GM18517 (cell line): ENCODE results near the gene BLACAT1.

Experiments used
- ATAC-seq: cut with Tn5 transposase; IDR thresholded peaks from one replicate; pipeline ENCODE4 v1.9.1; 2021; ENCODE audit warnings: mild to moderate bottlenecking, moderate library complexity; ENCODE audit not compliant: unreplicated experiment

Gene BLACAT1

DNA sequence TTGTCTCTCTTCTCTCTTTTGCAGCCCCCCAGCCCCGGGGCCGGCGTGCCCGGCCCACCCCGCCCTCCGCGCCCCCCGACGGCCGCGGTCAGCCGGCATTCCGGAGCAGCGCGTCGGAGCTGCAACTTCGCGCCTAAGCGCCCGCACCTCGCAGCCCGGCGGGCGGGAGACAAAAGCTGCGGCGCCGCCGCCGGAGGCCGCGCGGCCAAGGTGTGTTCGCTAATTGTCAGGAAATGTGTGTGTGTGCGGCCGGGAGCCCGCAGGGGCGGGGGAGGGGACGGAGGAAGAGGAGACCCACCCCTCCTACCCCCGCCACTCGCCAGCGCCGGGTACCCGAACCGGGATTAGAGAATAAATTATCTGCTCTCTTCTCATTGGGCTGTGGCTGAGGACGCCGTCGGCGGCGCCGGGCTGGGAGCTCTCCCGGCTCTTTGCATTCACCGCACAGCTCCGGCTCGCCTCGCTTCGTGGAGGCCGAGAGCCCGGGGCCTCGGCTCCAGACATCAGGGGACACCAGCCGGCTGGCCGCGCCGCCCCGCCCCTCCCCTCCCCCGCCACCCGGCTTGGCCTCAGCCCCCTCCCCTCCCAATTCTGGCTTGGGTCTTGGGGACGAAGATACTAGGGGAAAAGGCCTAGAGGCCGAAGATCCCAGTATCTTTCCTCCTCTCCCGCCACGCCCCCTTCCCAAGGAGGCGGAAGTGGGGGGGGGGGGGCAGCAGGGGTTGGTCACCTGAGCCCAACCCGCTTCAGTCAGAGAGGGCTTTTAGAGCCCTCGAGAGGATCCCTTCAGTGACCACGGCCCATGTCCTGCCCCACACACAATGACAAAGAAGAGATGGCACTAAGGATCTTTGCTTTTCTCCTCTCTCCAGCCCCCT, 1.3 kb upstream of the BLACAT1 start:
- no peak for ATAC-seq

DNA sequence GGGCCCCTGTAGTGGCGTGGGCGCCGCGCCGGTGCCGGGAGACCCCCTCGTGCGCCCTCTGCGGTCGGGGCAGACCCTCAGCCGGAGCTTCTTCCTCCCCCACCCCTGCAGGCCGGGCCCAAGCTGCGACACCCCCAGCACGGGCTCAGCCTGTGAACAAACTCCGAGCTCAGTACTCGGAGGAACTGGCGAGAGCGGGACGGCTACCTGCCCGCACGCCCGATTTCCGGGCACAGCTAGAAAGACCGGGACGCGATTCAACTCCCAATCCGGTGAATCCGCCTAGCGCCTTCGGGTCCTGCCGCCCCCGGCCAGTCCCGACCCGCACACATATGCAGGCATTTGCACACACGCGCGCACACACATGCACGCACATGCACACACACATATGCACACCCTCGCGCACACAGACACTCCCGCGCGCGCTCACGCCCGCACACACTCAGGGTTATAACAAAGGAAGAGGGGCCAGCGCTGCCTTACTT, 580 bp upstream of the BLACAT1 start:
- ATAC-seq: no peak

DNA sequence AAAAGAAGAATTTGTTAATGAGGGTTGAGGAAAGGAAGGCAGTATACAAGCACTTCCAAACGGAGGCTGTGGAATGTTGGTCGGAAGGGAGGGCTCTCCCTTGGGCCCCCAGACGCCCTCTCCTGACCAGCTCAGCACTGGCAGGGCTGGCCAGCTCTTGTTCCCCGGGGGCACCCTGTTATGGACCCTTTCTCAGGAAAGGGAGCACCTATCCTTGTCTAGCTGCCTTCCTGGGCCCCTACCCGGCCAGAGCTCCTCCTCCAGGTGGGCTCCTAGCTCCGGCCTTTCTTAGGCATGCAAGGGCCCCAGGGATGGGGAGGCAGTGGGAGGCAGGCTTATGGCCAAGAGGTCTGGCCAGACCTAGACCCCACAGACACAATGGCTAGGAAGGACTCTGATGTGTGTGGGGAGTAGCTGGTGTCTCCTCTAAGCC, 926 bp downstream of the BLACAT1 start:
- ATAC-seq: no peak

DNA sequence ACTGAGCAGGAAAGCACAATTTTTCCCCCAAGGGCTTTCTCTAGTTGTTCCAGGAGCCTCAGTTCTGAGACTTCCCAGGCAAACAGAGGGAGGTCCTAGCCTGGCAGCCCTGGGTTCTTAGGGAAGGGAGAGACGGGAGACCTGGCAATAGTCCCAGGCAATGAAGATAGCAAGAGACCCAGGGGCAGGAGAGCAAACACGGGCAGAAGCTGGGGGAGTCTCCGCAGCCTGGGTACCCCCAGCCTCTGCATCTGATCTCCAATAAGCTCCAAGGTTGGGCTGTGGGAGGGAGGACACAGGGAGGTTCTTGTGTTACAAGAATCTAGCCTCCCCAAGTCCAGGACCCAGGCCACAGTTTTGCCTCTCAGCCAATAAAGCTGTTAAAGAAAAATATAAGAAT, 2.4 kb downstream of the BLACAT1 start:
- ATAC-seq: no peak

DNA sequence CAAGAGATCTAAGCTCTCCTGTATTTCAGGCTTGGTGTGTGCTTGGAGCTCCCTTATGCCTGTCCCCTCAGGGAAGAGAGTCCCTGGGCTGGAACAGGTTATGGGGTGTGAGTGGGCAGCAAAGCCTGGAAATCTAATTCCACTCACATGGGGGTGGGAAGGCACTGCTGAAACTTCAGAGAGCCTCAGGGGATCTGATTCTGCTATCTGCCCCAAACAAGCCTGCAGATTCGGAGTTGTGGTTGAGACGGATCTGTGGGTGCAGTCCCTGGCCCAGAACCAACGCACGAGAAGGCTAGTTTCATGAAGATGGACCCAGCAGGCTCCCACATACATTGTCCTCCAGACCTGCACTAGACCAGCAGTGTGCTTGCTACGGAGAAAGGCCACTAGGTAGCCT, 2.9 kb downstream of the BLACAT1 start:
- no peak for ATAC-seq

DNA sequence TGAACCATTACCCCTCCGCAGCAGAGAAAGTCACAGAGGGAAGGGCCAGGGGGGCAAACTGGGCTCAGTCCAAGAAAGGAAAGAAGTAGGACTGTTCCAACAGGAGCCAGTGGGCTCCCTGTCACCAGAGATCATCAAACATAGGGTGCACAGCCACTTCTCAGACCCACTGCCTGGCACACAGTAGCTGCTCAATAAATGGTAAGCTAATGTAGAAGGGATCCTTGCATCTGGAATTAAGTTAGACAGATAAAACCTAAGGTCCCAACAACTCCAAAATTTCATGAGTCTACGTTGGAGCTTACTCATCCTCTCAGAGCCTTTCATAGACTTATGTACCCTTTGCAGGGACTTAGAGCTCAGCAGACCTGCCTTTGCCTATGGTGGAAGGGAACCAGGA, 3.5 kb downstream of the BLACAT1 start:
- ATAC-seq: no peak

DNA sequence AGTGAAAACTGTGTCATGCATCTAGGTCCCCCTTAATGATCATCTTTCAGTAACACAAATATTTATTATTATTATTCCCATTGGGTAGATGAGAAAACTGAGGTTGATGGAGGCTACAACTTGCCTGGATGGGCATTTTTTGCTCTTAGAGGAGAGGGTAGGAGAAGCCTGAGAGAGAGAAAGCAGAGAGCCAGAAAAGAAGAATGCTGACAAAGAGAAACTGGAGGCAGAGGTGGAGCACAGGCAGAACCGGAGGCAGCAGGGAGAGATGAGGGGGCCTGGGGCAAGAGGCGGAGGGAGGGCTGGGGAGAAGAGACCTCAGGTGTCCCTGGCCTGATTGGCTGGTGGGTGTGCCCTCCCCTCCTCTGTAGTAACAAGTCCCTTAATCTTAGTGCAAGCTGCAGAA, 4.1 kb downstream of the BLACAT1 start:
- ATAC-seq: no peak

DNA sequence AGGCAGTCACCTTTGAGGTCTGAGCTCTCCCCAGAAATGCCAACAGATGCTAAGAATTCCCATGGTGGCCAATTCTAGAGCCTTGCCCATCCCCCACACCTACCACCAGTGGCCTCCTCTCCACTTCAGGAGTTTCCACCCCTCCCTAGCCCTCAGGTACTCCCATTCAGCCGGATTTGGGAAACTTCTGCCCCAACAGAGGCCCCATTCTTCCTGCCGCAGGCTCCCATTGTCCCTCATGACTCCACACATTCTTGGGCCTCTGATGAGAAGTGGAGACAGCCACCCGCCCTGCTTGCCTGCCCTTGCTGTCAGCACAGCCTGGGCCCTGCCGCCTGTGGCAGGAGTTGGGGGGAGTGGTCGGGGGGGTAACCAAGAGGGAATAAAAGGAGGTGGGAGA, 4.6 kb downstream of the BLACAT1 start:
- ATAC-seq: no peak

DNA sequence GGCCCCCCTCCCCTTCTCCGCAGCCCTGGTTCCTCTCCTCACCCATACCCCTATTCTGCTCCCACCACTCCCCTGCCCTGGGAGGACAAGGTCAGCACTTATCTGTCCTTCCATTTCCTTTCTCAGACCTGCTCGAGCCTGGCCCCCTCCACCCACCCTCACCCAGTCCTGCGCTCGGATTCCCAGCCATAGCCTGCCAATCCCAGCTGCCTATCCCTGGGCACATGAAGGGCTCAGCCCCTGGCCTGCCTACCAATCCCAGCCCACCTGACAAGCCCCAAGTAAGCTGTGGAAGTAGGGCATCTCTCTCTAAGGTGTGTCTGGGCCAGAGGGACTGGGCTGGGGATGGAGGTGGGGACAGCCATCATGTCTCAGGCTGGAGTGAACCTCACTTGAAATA, 5.4 kb downstream of the BLACAT1 start:
- ATAC-seq: no peak

DNA sequence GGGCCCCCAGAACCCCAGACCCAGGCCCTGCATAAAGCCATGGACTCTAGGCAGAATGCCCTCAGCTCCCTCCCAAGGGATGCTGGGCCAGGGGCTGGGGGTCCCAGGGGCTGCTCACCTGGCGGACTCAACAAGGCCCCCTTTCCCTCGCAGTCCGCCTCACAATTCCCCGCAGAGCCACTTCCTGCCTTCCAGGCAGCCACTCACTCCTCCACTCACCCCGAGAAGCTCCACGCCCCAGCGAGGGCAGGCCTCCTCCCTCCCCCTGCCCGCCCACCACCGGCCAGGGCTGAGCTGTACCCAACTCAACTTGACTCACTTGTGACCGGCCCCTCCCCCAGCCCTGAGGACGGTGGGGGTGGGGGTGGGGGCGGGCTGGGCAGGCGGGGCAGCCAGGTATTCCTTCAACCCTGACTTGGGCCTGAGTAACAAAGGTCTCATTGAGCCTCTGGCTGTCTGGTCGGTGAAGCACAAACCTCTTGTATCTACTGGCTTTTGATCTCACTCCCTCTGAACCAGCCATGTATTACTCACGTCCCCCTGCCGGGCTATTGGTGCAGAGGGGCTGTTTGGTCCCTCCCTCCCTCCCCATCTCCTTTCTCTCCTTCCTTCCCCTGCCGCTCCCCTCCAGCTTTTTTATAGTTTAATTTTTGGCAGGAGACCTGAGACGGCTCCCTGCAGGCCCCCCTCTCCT, 5.9 kb downstream of the BLACAT1 start:
- ATAC-seq: no peak

DNA sequence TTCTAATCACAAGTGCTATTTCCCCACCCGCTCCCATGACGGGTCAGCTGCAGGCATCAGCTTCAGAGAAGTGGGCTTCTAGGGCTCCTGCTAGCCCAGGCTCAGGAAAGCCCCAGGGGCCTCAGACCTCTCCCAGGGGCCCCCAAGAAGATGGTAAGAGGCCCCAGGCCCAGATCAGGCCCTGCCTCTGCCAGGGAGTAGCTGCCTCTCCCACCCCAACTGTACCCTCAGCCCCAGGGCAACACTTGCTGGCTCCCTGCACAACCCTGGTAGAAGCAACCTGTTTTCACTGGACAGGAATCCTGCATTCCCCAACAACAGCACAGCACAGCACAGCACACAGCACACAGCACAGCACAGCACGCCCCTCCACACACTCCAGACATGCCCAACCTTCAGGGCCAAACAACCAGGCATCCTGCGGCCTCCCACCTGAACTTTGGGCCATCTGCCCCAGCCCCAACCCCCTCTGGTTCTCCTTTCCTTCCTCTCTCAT, 6.5 kb downstream of the BLACAT1 start:
- ATAC-seq: no peak

DNA sequence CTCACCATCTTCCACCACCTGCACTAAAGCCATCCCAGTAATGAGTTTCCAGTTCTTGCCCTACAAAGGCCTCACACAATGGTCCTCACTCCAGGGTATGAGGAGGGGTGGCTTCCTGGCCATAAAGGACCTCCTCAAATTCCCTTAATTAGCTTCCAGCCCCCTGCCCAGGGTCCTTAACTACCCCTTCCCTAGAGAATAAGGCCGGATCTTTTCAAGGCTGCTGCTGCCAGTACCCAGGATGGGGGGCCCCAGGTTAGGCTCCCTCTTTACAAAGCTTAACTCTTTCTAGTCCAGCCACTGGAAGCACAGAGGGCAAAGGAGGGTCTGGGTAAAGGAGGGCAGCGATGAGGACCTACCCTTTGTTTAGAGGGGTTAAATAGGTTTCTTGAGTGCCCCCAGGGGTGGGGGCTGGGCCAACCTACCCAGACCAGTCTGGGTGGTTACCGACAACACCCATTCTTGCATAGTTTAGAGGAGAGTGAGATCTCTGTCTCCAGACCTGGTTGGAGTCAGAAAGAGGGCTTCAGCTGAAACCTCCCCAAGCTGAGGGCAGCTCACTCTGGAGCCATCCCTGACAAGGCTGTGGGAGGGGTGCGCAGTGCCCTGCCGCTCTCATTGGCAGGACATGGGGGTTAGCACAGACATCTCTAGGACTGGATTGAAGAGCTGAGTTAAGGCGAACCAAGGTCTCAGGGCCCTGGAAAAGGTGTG, 7.1 kb downstream of the BLACAT1 start:
- ATAC-seq: no peak

DNA sequence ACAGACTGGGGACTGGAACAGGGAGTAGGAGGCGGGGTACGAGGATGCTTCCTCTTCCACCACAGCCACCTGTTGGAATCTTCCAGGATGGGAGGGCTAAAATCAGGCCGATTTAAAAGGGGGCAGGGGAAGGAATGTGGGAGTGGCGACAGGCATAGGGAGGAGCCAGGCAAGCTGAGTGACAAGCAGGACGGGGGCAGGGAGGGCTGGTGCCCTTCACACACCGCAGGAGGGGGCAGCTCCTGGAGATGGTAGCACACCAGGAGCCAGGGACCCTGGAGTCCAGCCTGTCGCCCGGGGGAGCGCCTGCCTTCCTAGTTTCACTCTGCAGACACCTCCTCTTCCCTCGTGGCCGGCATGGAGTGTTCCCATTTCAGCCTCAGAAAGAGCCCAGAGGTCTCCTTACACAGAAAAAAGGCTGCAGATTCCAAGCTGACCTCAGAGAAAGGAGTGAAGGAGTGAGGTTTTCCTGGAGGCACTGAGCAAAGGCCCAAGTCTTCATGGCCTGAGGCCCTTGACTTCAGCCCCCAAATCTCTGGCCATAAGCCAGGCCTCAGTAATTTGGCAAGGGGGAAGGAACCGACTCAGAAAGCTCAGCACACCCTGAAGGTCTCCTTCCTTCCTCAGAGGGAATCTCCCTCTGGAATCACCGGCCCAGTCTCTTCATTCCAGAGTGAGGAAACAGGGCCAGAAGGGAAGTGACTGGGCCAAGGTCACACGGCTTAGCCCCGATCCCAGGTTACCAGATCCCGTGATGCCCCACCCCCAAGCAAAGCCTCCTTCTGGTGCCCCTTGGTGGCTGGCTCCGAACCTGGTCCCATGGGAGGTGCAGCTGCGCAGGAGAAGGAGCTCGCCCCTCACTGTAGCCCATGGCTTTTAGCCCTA, 8.1 kb downstream of the BLACAT1 start:
- ATAC-seq: no peak

DNA sequence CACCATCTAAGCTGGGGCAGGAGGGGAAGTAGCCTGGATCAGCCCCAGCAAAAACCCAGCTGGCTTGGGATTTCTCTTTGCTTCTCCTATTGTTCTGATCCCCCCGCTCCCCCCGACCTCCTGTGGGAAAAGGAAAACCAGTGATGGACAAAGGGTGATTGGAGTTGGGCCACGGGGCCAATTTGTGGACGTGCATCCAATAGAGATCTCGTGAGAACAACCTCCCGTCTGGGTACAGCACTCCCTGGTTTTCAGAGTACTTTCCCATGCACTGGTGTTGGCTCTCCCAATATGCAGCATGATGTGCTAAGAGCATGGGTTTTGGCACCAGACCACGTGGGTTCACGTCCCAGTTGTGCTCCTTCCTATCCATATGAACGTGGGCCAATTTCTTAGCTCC, 9.0 kb downstream of the BLACAT1 start:
- ATAC-seq: no peak

DNA sequence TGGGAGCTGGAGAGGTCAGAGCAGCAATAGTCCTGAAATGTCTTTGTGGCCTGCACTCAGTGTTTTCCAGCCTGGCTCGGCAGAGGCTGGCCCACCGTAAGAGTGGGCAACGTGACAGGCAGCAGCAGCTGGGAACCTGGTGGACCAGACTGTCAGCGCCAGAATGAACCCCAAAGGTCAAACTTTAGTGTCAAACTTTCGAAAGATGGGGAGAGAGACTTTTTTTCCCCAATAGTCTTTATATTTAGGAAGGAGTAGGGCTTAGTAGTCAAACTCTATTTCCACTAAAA, 10.3 kb downstream of the BLACAT1 start:
- no peak for ATAC-seq

DNA sequence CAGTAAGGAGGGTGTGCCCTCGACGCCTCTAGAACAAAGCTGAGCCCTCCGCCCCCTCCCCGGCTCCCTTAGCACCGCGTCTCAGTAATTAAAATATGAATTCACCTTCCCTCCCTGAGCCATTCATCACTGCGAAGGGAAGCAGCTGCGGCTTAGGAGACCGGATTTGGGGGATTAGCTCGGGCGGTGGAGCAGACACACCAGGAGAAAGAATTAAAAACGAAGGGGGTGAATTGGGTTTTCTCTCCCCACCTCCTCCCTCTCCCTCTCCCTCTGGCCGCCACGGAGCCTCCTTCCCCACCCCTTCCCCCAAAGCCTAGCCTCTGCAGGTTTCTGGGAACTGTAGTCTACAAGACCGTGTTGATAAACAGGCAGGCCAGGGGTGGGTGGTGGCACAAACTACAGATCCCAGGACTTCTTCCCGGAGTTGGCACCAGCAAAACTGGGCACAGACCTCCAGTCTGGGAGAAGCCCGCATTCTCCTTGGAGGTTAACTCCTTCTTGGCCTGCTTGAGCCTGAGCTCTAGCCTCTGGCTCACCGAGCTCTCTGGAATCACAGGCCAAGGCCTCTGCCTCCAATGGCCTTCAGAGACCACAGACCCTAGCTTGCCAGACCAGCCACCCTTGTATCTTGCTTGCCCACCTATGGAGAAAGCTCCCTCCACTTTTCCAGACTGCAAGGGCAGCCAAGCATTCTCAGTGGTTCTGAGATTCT, 10.8 kb downstream of the BLACAT1 start:
- no peak for ATAC-seq

DNA sequence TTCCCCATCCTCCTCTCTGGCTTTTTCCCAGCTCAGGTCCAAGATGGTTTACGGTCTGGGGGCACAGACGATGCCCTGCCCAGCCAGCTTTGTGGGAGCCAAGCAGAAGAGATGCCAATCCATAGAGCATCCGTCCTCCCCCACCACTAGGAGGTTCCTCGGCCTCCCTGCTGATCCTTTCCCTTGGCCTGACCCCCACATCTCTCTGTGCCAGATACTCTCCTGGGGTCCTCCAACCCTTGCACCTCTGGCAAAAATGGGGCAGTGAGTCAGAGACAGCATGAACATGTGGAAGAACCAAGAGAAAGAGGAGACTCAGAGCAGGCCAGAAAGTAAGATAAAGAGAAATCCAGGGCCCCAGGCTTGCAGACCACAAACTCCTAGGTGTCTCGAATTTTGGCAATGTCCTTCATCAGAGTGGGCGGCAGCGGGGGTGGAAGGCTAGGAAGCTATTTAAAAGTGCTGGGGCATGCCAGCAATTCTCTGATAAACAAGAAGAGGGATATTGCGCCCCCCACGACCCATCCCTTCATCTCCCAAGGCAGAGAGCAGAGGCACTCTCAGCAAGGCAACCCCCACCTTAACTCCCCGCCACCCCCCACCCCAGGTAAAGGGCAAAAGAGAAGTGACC, 11.4 kb downstream of the BLACAT1 start:
- no peak for ATAC-seq

DNA sequence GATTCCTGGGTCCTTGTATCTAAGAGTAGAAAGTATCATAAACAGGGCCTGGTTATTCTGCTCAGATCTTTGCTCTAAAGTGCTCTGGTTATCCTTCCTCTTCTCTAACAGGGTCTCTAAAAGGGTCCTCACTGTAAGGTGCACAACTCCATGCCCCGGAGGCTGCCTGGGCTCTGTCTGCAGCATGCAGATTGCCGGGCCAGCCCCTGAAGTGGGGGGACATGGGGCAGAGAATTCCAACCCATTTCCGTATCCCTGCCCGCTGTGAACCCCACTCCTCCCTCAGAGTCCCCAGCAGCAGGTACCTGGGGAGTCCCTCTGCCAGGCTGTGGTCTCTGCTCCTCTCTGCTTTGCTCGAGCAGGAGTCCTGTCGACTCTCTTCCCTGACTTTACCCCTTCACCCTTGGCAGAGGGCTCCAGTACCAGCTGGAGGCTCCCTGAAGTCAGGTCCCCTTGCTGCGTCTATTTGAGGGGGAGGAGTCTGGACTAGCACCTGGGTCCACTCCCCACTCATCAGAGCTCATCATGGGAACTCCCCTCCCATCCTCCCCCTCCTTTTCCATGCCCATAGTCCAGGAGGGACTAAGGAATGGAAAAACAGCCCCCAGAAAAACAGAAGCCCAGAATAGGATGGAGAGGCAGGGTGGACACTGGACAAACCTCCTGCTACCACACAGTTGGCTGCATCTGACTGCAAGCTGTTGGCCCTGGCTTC, 12.1 kb downstream of the BLACAT1 start:
- no peak for ATAC-seq
